Measurements from ENCODE around the gene FGGY. TPM values are rescaled to one million over a fixed set of nuclear protein-coding genes. Genes with fewer than 3 reads are reported as not detected.

FGGY gene
- total RNA-seq, 1 donor from 2014 or later = 32.5 TPM

DNA sequence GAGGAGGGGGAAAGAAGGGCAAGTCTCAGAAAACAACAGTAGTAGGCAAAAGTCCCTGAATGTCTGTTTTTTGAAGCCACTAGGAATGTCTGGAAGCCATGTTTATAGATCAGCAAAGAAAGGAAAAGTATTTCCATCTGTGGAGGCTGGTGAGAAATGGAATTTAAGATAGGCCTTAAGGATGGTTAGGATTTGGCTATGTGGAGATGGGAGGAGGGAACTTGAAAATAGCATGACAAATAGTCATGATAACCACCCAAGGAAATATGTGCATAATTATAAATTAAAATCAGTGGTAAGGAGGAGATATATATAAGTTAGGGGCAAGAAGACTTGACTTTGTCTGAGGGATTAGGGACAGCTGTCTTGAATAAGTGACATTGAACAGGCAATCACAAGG, 33.8 kb upstream of the FGGY start:
- Histone ChIP-seq H4K20me1 (ENCODE audit: low read depth) (no peaks in the 10 kb centered on the region), H3K27me3 (no peaks in the 10 kb centered on the region), H3K36me3 (no peaks in the 10 kb centered on the region), H3K4me2 (no peak overlapping the region), H3K27ac (no peak overlapping the region), H2AFZ (replicated peaks) (no peak overlapping the region), H3F3A (ENCODE audit: low read depth) (peaks cover 6% of the 10 kb centered on the region), H3K79me2 (ENCODE audit: low read depth) (no peaks in the 10 kb centered on the region), H3K9me3 (ENCODE audit: low read depth) (no peaks in the 10 kb centered on the region), H3K4me3 (no peak overlapping the region), H3K9ac (no peak overlapping the region), H3K4me1 (peaks cover 24% of the 10 kb centered on the region)
- Mint-ChIP-seq H3K36me3 (no peaks in the 10 kb centered on the region), H3K4me1 (peaks cover 17% of the 10 kb centered on the region), H3K27ac (no peak overlapping the region), H3K4me3 (no peak overlapping the region), H3K27me3 (ENCODE audit: insufficient read depth, low read depth) (peaks cover 4% of the 10 kb centered on the region), H3K9me3 (peaks cover under 1% of the 10 kb centered on the region)
- no peak for DNase-seq (ENCODE audit: low spot score)
- TF ChIP-seq, protein P1, sequence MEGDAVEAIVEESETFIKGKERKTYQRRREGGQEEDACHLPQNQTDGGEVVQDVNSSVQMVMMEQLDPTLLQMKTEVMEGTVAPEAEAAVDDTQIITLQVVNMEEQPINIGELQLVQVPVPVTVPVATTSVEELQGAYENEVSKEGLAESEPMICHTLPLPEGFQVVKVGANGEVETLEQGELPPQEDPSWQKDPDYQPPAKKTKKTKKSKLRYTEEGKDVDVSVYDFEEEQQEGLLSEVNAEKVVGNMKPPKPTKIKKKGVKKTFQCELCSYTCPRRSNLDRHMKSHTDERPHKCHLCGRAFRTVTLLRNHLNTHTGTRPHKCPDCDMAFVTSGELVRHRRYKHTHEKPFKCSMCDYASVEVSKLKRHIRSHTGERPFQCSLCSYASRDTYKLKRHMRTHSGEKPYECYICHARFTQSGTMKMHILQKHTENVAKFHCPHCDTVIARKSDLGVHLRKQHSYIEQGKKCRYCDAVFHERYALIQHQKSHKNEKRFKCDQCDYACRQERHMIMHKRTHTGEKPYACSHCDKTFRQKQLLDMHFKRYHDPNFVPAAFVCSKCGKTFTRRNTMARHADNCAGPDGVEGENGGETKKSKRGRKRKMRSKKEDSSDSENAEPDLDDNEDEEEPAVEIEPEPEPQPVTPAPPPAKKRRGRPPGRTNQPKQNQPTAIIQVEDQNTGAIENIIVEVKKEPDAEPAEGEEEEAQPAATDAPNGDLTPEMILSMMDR (IDR thresholded peaks at IDR 0.05) = no peak
- TF ChIP-seq EZH2phosphoT487 (IDR thresholded peaks at IDR 0.05) (no peak), EZH2 (IDR thresholded peaks at IDR 0.05) (no peak)

DNA sequence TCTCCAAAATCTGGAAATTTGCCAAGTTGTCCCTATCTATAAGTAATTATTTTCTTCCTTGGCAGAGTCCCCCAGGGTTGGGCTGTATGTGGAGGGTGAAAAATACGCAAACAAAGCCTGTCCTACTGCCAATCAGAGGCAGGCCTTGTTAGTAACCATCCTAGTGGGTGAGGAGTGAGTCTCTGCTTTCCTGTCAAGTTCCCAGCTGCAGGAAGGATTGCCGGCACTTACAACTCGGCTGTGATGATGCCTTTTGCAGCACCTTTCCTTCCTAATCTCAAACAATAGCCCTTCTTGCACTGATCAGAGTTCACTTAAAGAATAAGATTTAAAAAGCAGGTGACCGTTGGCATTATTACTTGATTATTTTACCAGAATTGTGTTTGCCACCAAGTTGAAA, 31.3 kb upstream of the FGGY start:
- Histone ChIP-seq H3K9me3 (ENCODE audit: low read depth) (no peaks in the 10 kb centered on the region), H3K4me1 (peaks cover 16% of the 10 kb centered on the region), H3K36me3 (no peaks in the 10 kb centered on the region), H3K79me2 (ENCODE audit: low read depth) (no peaks in the 10 kb centered on the region), H3K27me3 (no peaks in the 10 kb centered on the region), H3K4me3 (no peak overlapping the region), H3K9ac (no peak overlapping the region), H3K27ac (no peak overlapping the region), H2AFZ (replicated peaks) (no peak overlapping the region), H3F3A (ENCODE audit: low read depth) (peaks cover 6% of the 10 kb centered on the region), H3K4me2 (no peak overlapping the region), H4K20me1 (ENCODE audit: low read depth) (no peaks in the 10 kb centered on the region)
- H3K9me3 Mint-ChIP-seq = peaks cover 2% of the 10 kb centered on the region
- peaks cover 12% of the 10 kb centered on the region for H3K4me1 Mint-ChIP-seq
- DNase-seq (ENCODE audit: low spot score) = no peak
- no peak overlapping the region for H3K27ac Mint-ChIP-seq
- TF ChIP-seq, protein P1 (IDR thresholded peaks at IDR 0.05) = no peak
- TF ChIP-seq EZH2phosphoT487 (IDR thresholded peaks at IDR 0.05) (no peak), EZH2 (IDR thresholded peaks at IDR 0.05) (no peak)
- no peaks in the 10 kb centered on the region for H3K36me3 Mint-ChIP-seq
- H3K4me3 Mint-ChIP-seq = no peak overlapping the region
- peaks cover 2% of the 10 kb centered on the region for H3K27me3 Mint-ChIP-seq (ENCODE audit: insufficient read depth, low read depth)

DNA sequence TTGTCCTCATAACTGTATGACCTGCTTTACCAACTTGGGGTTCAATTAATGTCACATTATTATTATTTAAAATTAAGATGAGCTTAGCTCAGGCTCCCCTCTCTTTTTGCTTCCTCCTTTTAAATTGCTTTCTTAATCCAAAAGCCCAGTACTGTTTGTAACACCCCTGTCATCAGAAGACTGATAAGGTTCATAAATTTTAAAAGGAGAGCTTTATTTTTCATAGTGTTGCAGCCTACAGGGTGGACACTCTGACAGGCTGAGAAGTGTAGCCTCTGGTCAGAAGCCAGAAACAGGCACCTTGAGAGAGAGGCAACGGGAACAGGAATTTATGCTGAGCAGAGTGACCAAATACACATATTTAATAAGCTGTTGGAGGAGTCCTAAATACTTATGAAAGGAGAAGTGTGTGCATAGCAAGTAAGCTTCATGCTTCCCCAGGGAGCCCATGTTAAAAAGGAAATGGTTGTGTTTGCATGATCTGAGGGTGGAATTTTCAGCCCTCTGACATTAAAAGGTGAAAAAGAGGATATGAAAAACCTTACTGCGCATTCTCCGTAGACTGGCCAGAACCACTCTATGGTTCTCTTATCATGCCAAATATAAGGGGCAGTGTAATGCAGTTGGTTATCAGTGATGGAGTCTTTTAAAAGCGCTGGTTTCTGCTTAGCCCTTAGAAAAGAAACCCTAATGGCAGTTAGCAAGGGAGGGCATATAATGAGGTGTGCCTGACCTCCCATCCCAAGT, 30.5 kb upstream of the FGGY start:
- H3K36me3 ChIP-seq = no peaks in the 10 kb centered on the region
- no peaks in the 10 kb centered on the region for H3K36me3 Mint-ChIP-seq
- no peak overlapping the region for H3K9ac ChIP-seq
- H3K79me2 ChIP-seq (ENCODE audit: low read depth) = no peaks in the 10 kb centered on the region
- DNase-seq (ENCODE audit: low spot score) = no peak
- H3F3A ChIP-seq (ENCODE audit: low read depth) = peaks cover 5% of the 10 kb centered on the region
- H3K4me2 ChIP-seq = no peak overlapping the region
- peaks cover 8% of the 10 kb centered on the region for H3K4me1 ChIP-seq
- no peak overlapping the region for H2AFZ ChIP-seq (replicated peaks)
- no peaks in the 10 kb centered on the region for H4K20me1 ChIP-seq (ENCODE audit: low read depth)
- H3K4me3 ChIP-seq = no peak overlapping the region
- H3K27ac ChIP-seq = no peak overlapping the region
- peaks cover 5% of the 10 kb centered on the region for H3K4me1 Mint-ChIP-seq
- no peak overlapping the region for H3K27ac Mint-ChIP-seq
- no peak overlapping the region for H3K4me3 Mint-ChIP-seq
- no peaks in the 10 kb centered on the region for H3K9me3 ChIP-seq (ENCODE audit: low read depth)
- TF ChIP-seq, protein P1 (IDR thresholded peaks at IDR 0.05) = no peak
- no peak for TF ChIP-seq EZH2phosphoT487 (IDR thresholded peaks at IDR 0.05)
- TF ChIP-seq EZH2 (IDR thresholded peaks at IDR 0.05) = no peak
- H3K9me3 Mint-ChIP-seq = peaks cover 6% of the 10 kb centered on the region
- H3K27me3 ChIP-seq = no peaks in the 10 kb centered on the region
- peaks cover 2% of the 10 kb centered on the region for H3K27me3 Mint-ChIP-seq (ENCODE audit: insufficient read depth, low read depth)

All from neural progenitor cell (in vitro differentiated cells).